ENCODE data around the gene ACTL8. TPM values are rescaled to one million over a fixed set of nuclear protein-coding genes. Genes with fewer than 3 reads are reported as not detected.

The ACTL8 gene
- polyA plus RNA-seq, 1 donor (not counting 4 experiments of a cell fraction or from before 2014, with no cell fraction given): not detected

GRCh38 chr1:17762313-17762712 lies 7.2 kb downstream of the ACTL8 start:
- no peaks in the 10 kb centered on the region for H3K36me3 ChIP-seq (ENCODE audit: control insufficient read depth in 2 of 2, extremely low read depth in 1 of 2, insufficient read depth in 2 of 2, low read length in 2 of 2)
- H3K9me3 ChIP-seq (ENCODE audit: control insufficient read depth, low read depth, low read length): peaks cover 4% of the 10 kb centered on the region
- no peaks in the 10 kb centered on the region for H3K9me1 ChIP-seq (ENCODE audit: control insufficient read depth, extremely low read depth, insufficient read depth, low read length)
- no peaks in the 10 kb centered on the region for H3K27me3 ChIP-seq (ENCODE audit: control insufficient read depth, extremely low read depth, insufficient read depth, low read length)
- no peak overlapping the region for H2AFZ ChIP-seq (ENCODE audit: control insufficient read depth, low read length)
- FAIRE-seq (no peak), DNase-seq (ENCODE audit: low read depth, low spot score) (no peak)
- H3K27ac ChIP-seq (ENCODE audit: control insufficient read depth, insufficient read depth, low read length): no peak overlapping the region
- H4K20me1 ChIP-seq (ENCODE audit: control insufficient read depth, extremely low read depth, insufficient read depth, low read length): no peaks in the 10 kb centered on the region
- TF ChIP-seq EZH2 (IDR thresholded peaks at IDR 0.05; ENCODE audit: low read length): no peak
- TF ChIP-seq CTCF (optimal IDR thresholded peaks at IDR 0.05 in 1 of 3, IDR thresholded peaks at IDR 0.05 in 1 of 3, conservative IDR thresholded peaks at IDR 0.05 in 1 of 3; ENCODE audit: extremely low read depth in 1 of 3, insufficient read depth in 2 of 3, low read length in 3 of 3): no peak
- no peak overlapping the region for H3K4me2 ChIP-seq (ENCODE audit: control insufficient read depth, extremely low read depth, insufficient read depth, low read depth, low read length)
- no peak overlapping the region for H3K9ac ChIP-seq (ENCODE audit: control insufficient read depth, extremely low read depth, insufficient read depth, low read length)
- H3K4me1 ChIP-seq (ENCODE audit: control insufficient read depth, extremely low read depth, insufficient read depth, low read length): no peaks in the 10 kb centered on the region
- H3K4me3 ChIP-seq (ENCODE audit: control insufficient read depth in 2 of 3, extremely low read depth in 1 of 3, insufficient read depth in 2 of 3, low read depth in 1 of 3, low read length in 3 of 3): no peak overlapping the region
- dilution Hi-C loops (cut with MboI; ENCODE audit: extremely low pct_ligation_motif_present, low sequenced_read_pairs): no loop called here
- H3K79me2 ChIP-seq (ENCODE audit: control insufficient read depth, insufficient read depth, low read length): no peaks in the 10 kb centered on the region

- dilution Hi-C loops (cut with MboI; ENCODE audit: extremely low pct_ligation_motif_present, low sequenced_read_pairs): no loop called here
- no peak overlapping the region for H3K9ac ChIP-seq (ENCODE audit: control insufficient read depth, extremely low read depth, insufficient read depth, low read length)
- no peaks in the 10 kb centered on the region for H3K4me1 ChIP-seq (ENCODE audit: control insufficient read depth, extremely low read depth, insufficient read depth, low read length)
- no peak overlapping the region for H3K27ac ChIP-seq (ENCODE audit: control insufficient read depth, insufficient read depth, low read length)
- H3K27me3 ChIP-seq (ENCODE audit: control insufficient read depth, extremely low read depth, insufficient read depth, low read length): no peaks in the 10 kb centered on the region
- no peak for DNase-seq (ENCODE audit: low read depth, low spot score)
- no peak overlapping the region for H3K4me2 ChIP-seq (ENCODE audit: control insufficient read depth, extremely low read depth, insufficient read depth, low read depth, low read length)
- H3K9me1 ChIP-seq (ENCODE audit: control insufficient read depth, extremely low read depth, insufficient read depth, low read length): no peaks in the 10 kb centered on the region
- H3K4me3 ChIP-seq (ENCODE audit: control insufficient read depth in 2 of 3, extremely low read depth in 1 of 3, insufficient read depth in 2 of 3, low read depth in 1 of 3, low read length in 3 of 3): no peak overlapping the region
- no peak overlapping the region for H2AFZ ChIP-seq (ENCODE audit: control insufficient read depth, low read length)
- TF ChIP-seq EZH2 (IDR thresholded peaks at IDR 0.05; ENCODE audit: low read length) (no peak), CTCF (optimal IDR thresholded peaks at IDR 0.05 in 1 of 3, IDR thresholded peaks at IDR 0.05 in 1 of 3, conservative IDR thresholded peaks at IDR 0.05 in 1 of 3; ENCODE audit: extremely low read depth in 1 of 3, insufficient read depth in 2 of 3, low read length in 3 of 3) (no peak)
- H3K36me3 ChIP-seq (ENCODE audit: control insufficient read depth in 2 of 2, extremely low read depth in 1 of 2, insufficient read depth in 2 of 2, low read length in 2 of 2): no peaks in the 10 kb centered on the region
- H3K9me3 ChIP-seq (ENCODE audit: control insufficient read depth, low read depth, low read length): peaks cover 4% of the 10 kb centered on the region
- H3K79me2 ChIP-seq (ENCODE audit: control insufficient read depth, insufficient read depth, low read length): no peaks in the 10 kb centered on the region
- H4K20me1 ChIP-seq (ENCODE audit: control insufficient read depth, extremely low read depth, insufficient read depth, low read length): no peaks in the 10 kb centered on the region
- FAIRE-seq: no peak
Measured at GRCh38 chr1:17763417-17763816, 8.3 kb downstream of the ACTL8 start.

Data from keratinocyte (primary cell).